ENCODE results near the gene MOGAT3.
"Not testable (repeated sequence)": the region's sequence is repeated elsewhere in the genome, so short reads cannot be mapped to it uniquely, and the experiment has no call there.

MOGAT3 gene

GRCh38 chr7:101203740-101204738 is 3.2 kb upstream of the MOGAT3 start:
- H2BK12ac ChIP-seq (ENCODE audit: low read length); H2BK120ac ChIP-seq (ENCODE audit: low read depth, low read length); H3K23ac ChIP-seq (ENCODE audit: low read depth, low read length, poor library complexity); H2BK15ac ChIP-seq (ENCODE audit: low read length); H2BK5ac ChIP-seq (ENCODE audit: low read length); H3K4me2 ChIP-seq (ENCODE audit: insufficient read depth, low read length, poor library complexity, severe bottlenecking); H2AFZ ChIP-seq (ENCODE audit: low read length); DNase-seq (ENCODE audit: low spot score); H3K4me3 ChIP-seq (ENCODE audit: low read length in 2 of 2); H3K79me1 ChIP-seq (ENCODE audit: low read depth, low read length); H3K18ac ChIP-seq (ENCODE audit: low read length); H3K14ac ChIP-seq (ENCODE audit: low read length); H3K27ac ChIP-seq (replicated peaks; ENCODE audit: low read length); H3K9me3 ChIP-seq (replicated peaks in 1 of 2; ENCODE audit: control insufficient read depth in 2 of 2, insufficient read depth in 1 of 2, low read depth in 1 of 2, low read length in 2 of 2); H4K91ac ChIP-seq (ENCODE audit: low read depth, low read length, poor library complexity); H2AK5ac ChIP-seq (ENCODE audit: low read depth, low read length); H4K8ac ChIP-seq (ENCODE audit: low read depth, low read length); H3K4ac ChIP-seq (ENCODE audit: low read length): not testable (repeated sequence)
- H3K9ac ChIP-seq (ENCODE audit: low read depth, low read length, poor library complexity), result peak overlapping the region; percentile 3
- H3K36me3 ChIP-seq (replicated peaks in 1 of 2; ENCODE audit: control insufficient read depth in 2 of 2, insufficient read depth in 2 of 2, low read length in 2 of 2), result peaks cover 5 to 11% of the 10 kb centered on the region in 2 donors
- H3K27me3 ChIP-seq (ENCODE audit: control insufficient read depth in 3 of 3, insufficient read depth in 3 of 3, low read depth in 1 of 3, low read length in 3 of 3), result peaks cover 9 to 36% (median 31%) of the 10 kb centered on the region in 3 experiments
- H3K4me1 ChIP-seq (ENCODE audit: control insufficient read depth in 2 of 2, insufficient read depth in 1 of 2, low read depth in 1 of 2, low read length in 2 of 2), result peaks cover 3 to 15% of the 10 kb centered on the region in 2 donors
- no CpG with 5 or more reads among the region's 22 CpGs for WGBS, 2 donors (ENCODE audit: extremely low coverage in 2 of 2, insufficient read length in 2 of 2, insufficient replicate concordance in 1 of 2)

GRCh38 chr7:101202603-101202918 is 1.7 kb upstream of the MOGAT3 start:
- Histone ChIP-seq H3K79me1 (ENCODE audit: low read depth, low read length) (no peaks in the 10 kb centered on the region), H4K91ac (ENCODE audit: low read depth, low read length, poor library complexity) (no peak overlapping the region), H4K8ac (ENCODE audit: low read depth, low read length) (no peak overlapping the region), H3K14ac (ENCODE audit: low read length) (no peak overlapping the region), H3K4me1 (ENCODE audit: control insufficient read depth in 2 of 2, insufficient read depth in 1 of 2, low read depth in 1 of 2, low read length in 2 of 2) (peaks cover 3 to 15% of the 10 kb centered on the region in 2 donors), H2AK5ac (ENCODE audit: low read depth, low read length) (peak overlapping the region; percentile 79), H3K4me2 (ENCODE audit: insufficient read depth, low read length, poor library complexity, severe bottlenecking) (no peak overlapping the region), H3K4ac (ENCODE audit: low read length) (no peak overlapping the region), H3K27me3 (ENCODE audit: control insufficient read depth in 3 of 3, insufficient read depth in 3 of 3, low read depth in 1 of 3, low read length in 3 of 3) (peaks cover 9 to 36% (median 31%) of the 10 kb centered on the region in 3 experiments), H2BK5ac (ENCODE audit: low read length) (no peak overlapping the region), H3K4me3 (ENCODE audit: low read length in 2 of 2) (no peak overlapping the region), H3K27ac (replicated peaks; ENCODE audit: low read length) (no peak overlapping the region), H2AFZ (ENCODE audit: low read length) (no peak overlapping the region), H2BK15ac (ENCODE audit: low read length) (no peak overlapping the region), H3K23ac (ENCODE audit: low read depth, low read length, poor library complexity) (no peak overlapping the region), H3K9me3 (replicated peaks in 1 of 2; ENCODE audit: control insufficient read depth in 2 of 2, insufficient read depth in 1 of 2, low read depth in 1 of 2, low read length in 2 of 2) (no peaks in the 10 kb centered on the region), H3K9ac (ENCODE audit: low read depth, low read length, poor library complexity) (no peak overlapping the region), H3K18ac (ENCODE audit: low read length) (no peak overlapping the region), H2BK12ac (ENCODE audit: low read length) (no peak overlapping the region), H3K36me3 (replicated peaks in 1 of 2; ENCODE audit: control insufficient read depth in 2 of 2, insufficient read depth in 2 of 2, low read length in 2 of 2) (peaks cover 0 to 3% of the 10 kb centered on the region in 2 donors), H2BK120ac (ENCODE audit: low read depth, low read length) (no peak overlapping the region)
- WGBS, 2 donors (ENCODE audit: extremely low coverage in 2 of 2, insufficient read length in 2 of 2, insufficient replicate concordance in 1 of 2), result no CpG with 5 or more reads among the region's 5 CpGs
- DNase-seq (ENCODE audit: low spot score), result no peak

GRCh38 chr7:101201695-101202602 is 1.1 kb upstream of the MOGAT3 start:
- H3K23ac ChIP-seq (ENCODE audit: low read depth, low read length, poor library complexity), result peak overlapping the region; percentile 89
- WGBS, 2 donors (ENCODE audit: extremely low coverage in 2 of 2, insufficient read length in 2 of 2, insufficient replicate concordance in 1 of 2), result no CpG with 5 or more reads among the region's 75 CpGs
- H3K27ac ChIP-seq (replicated peaks; ENCODE audit: low read length), result no peak overlapping the region
- peak overlapping the region; percentile 79 for H2AK5ac ChIP-seq (ENCODE audit: low read depth, low read length)
- peak overlapping the region; percentile 91 for H3K18ac ChIP-seq (ENCODE audit: low read length)
- H3K14ac ChIP-seq (ENCODE audit: low read length), result peak overlapping the region; percentile 71
- H3K27me3 ChIP-seq (ENCODE audit: control insufficient read depth in 3 of 3, insufficient read depth in 3 of 3, low read depth in 1 of 3, low read length in 3 of 3), result peaks cover 9 to 36% (median 31%) of the 10 kb centered on the region in 3 experiments
- peak overlapping the region; percentile 84 for H3K9ac ChIP-seq (ENCODE audit: low read depth, low read length, poor library complexity)
- H3K36me3 ChIP-seq (replicated peaks in 1 of 2; ENCODE audit: control insufficient read depth in 2 of 2, insufficient read depth in 2 of 2, low read length in 2 of 2), result no peaks in the 10 kb centered on the region
- peak overlapping the region; percentile 94 for H2BK12ac ChIP-seq (ENCODE audit: low read length)
- H3K4ac ChIP-seq (ENCODE audit: low read length), result peak overlapping the region; percentile 37
- no peak for DNase-seq (ENCODE audit: low spot score)
- H2BK15ac ChIP-seq (ENCODE audit: low read length), result peak overlapping the region; percentile 85
- H2AFZ ChIP-seq (ENCODE audit: low read length), result peak overlapping the region; percentile 69
- peak overlapping the region; percentile 73 for H3K4me2 ChIP-seq (ENCODE audit: insufficient read depth, low read length, poor library complexity, severe bottlenecking)
- no peaks in the 10 kb centered on the region for H3K9me3 ChIP-seq (replicated peaks in 1 of 2; ENCODE audit: control insufficient read depth in 2 of 2, insufficient read depth in 1 of 2, low read depth in 1 of 2, low read length in 2 of 2)
- H3K79me1 ChIP-seq (ENCODE audit: low read depth, low read length), result no peaks in the 10 kb centered on the region
- no peak overlapping the region for H2BK5ac ChIP-seq (ENCODE audit: low read length)
- H3K4me1 ChIP-seq (ENCODE audit: control insufficient read depth in 2 of 2, insufficient read depth in 1 of 2, low read depth in 1 of 2, low read length in 2 of 2), result peaks cover 3 to 15% of the 10 kb centered on the region in 2 donors
- H2BK120ac ChIP-seq (ENCODE audit: low read depth, low read length), result no peak overlapping the region
- peak overlapping the region in 1 of 2 donors; percentile 69 for H3K4me3 ChIP-seq (ENCODE audit: low read length in 2 of 2)
- no peak overlapping the region for H4K8ac ChIP-seq (ENCODE audit: low read depth, low read length)
- H4K91ac ChIP-seq (ENCODE audit: low read depth, low read length, poor library complexity), result no peak overlapping the region

Data from neuronal stem cell (in vitro differentiated cells).